Measurements from ENCODE around the gene APEX1. TPM values are rescaled to one million over a fixed set of nuclear protein-coding genes. Genes with fewer than 3 reads are reported as not detected.
A peak's percentile ranks its signal among the peaks of the same experiment; 100 is the strongest.

The APEX1 gene
- total RNA-seq, 4 donors from 2014 or later = 52.4 to 208 (median 93.3) TPM

DNA sequence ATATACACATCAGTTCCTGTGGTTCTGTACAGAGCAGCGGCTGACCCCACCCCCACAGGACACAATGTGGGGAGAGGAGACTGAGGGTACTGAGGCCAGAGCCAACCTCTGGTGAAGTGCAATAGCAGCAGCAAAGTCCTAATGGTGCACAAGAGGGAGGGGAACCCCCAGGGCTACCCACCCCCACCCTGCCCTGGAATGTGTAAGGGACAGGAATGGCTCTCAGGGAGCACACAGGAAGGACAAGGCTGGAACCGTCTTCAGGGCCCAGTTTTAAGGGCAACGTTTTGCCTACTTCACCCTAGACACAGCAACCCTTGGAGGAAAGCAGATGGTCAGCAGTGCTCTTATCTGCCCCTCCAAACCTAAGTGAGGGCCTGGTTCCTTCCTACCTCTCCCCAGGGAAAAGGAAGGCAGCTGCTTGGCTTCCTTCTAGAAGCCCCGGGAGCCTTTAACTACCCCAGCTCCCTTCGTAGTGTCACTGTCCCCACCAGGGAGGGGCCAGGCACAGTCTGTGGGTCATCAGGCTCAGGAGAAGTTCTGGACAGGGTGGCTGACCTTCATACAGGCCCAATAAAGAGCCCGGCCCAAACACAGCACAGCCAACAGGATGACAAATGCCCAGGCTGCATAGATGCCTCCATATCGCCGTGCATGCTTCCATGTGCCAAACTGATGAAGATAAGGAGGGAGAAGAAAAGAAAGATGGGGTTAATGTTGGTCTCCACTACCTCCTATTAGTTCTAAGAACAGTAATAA lies 3.2 kb downstream of the APEX1 start:
- Histone ChIP-seq H3K4me3 (no peak overlapping the region), H3K27ac (no peak overlapping the region), H3K9me3 (no peaks in the 10 kb centered on the region), H3K27me3 (no peaks in the 10 kb centered on the region), H3K36me3 (no peaks in the 10 kb centered on the region), H3K4me1 (peaks cover 7 to 14% of the 10 kb centered on the region in 2 donors)
- no peak for TF ChIP-seq POLR2A (IDR thresholded peaks at IDR 0.05)
- TF ChIP-seq, protein P1, sequence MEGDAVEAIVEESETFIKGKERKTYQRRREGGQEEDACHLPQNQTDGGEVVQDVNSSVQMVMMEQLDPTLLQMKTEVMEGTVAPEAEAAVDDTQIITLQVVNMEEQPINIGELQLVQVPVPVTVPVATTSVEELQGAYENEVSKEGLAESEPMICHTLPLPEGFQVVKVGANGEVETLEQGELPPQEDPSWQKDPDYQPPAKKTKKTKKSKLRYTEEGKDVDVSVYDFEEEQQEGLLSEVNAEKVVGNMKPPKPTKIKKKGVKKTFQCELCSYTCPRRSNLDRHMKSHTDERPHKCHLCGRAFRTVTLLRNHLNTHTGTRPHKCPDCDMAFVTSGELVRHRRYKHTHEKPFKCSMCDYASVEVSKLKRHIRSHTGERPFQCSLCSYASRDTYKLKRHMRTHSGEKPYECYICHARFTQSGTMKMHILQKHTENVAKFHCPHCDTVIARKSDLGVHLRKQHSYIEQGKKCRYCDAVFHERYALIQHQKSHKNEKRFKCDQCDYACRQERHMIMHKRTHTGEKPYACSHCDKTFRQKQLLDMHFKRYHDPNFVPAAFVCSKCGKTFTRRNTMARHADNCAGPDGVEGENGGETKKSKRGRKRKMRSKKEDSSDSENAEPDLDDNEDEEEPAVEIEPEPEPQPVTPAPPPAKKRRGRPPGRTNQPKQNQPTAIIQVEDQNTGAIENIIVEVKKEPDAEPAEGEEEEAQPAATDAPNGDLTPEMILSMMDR (IDR thresholded peaks at IDR 0.05) = no peak
- DNase-seq = no peak
- intact Hi-C loops (cut with DNase I; ENCODE audit: low total_unique reads) = no loop called here

GRCh38 chr14:20460458-20461224 lies 5.6 kb downstream of the APEX1 start:
- H3K27ac ChIP-seq = peak overlapping the region; percentile 89 to 97
- peaks cover 7 to 8% of the 10 kb centered on the region in 2 donors for H3K4me1 ChIP-seq
- H3K4me3 ChIP-seq = peak overlapping the region; percentile 85 to 96
- peak in 1 of 2 donors; percentile 31 for DNase-seq
- H3K36me3 ChIP-seq = no peaks in the 10 kb centered on the region
- no peaks in the 10 kb centered on the region for H3K27me3 ChIP-seq
- TF ChIP-seq POLR2A (IDR thresholded peaks at IDR 0.05) = no peak
- TF ChIP-seq, protein P1 (IDR thresholded peaks at IDR 0.05) = no peak
- no peaks in the 10 kb centered on the region for H3K9me3 ChIP-seq
- intact Hi-C loops (cut with DNase I; ENCODE audit: low total_unique reads) = no loop called here

DNA sequence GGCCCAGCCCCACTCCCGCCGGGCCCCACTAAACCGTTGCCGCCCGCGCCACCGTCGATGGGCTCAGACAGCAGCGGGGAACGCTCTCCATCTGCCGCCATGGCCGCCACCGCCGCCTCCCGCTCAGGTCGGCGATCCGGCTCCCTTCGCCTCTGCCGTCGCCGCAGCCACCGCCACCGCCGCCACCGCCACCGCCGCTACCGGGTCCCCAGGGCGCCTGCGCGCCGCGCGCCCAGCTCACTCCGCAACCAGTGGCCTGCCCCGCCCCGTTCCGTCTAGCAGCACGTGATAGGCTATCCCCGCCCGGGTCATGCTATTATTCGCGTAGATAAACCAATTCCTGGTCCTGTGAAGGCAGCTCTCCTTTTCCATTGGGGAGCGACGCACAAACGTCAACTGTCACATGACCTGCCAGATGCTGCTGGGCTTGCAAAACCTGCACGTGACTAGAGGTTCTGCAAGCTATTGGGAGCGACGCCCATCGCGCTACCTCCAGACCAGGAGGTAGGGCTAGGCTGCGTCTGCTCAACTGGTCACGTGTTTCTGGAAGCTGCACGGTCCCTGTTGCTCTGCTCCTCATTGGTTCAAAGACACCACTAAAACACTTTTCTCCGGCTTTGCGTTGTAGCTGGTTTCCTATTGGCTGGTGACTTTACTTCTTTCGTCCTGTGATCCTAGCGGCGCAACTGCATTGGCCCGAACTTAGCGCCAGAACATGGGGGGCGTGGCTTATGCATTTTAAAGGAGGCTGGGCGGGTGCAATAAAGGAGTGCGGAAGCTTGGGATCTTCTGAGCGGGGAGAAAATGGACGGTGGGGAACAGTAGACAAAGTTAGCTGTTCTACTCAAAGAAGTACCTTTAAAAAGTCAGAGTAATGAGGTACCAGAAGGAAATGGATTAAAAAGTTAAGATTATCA lies 6.5 kb downstream of the APEX1 start, which contains the start of gene PIP4P1:
TSS of gene PIP4P1 (minus strand) at position 210 of the 917 bp plus-strand sequence. CDS start at position 101, 109 bp downstream.
- Histone ChIP-seq H3K27me3 (no peaks in the 10 kb centered on the region), H3K36me3 (no peaks in the 10 kb centered on the region), H3K4me3 (peak within 1 kb of the TSS; percentile 85 to 96), H3K4me1 (peaks cover 7 to 8% of the 10 kb centered on the region in 2 donors), H3K27ac (peak within 1 kb of the TSS; percentile 89 to 97), H3K9me3 (no peaks in the 10 kb centered on the region)
- intact Hi-C loops (cut with DNase I; ENCODE audit: low total_unique reads) = no loop called here
- peak; percentile 98 to 100 for DNase-seq
- TF ChIP-seq, protein P1 (IDR thresholded peaks at IDR 0.05) = no peak
- peak; percentile 64 to 93 for TF ChIP-seq POLR2A (IDR thresholded peaks at IDR 0.05)

DNA sequence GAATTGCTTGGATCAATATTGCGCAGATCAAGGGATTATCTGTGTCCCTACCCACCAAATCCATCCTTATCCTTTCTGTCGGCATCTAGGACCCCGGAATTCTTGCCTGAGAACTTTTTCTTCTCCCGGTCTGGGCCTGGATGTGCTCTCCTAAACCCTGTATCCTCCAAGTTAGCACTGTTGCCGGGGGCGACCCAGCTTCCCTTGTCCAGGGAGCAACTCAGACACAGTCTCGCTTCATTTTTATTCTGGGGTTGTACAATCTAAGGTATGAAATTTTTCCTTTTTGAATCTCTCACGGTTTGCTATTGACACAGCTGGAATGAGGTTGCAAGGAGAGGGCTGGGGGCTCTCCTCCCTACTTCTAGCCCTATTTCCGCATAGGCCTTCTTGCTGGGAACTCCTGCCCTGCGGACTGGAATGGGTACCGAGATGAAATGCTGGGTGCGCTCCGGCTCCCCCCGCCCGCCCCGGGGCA lies 13.8 kb downstream of the APEX1 start:
- no peaks in the 10 kb centered on the region for H3K9me3 ChIP-seq
- H3K27ac ChIP-seq = peak overlapping the region; percentile 79 to 85
- no peak for TF ChIP-seq POLR2A (IDR thresholded peaks at IDR 0.05)
- TF ChIP-seq, protein P1 (IDR thresholded peaks at IDR 0.05) = no peak
- no peaks in the 10 kb centered on the region for H3K36me3 ChIP-seq
- DNase-seq = peak in 1 of 2 donors; percentile 26
- H3K27me3 ChIP-seq = no peaks in the 10 kb centered on the region
- H3K4me3 ChIP-seq = peak overlapping the region; percentile 65 to 71
- intact Hi-C loops (cut with DNase I; ENCODE audit: low total_unique reads) = no loop called here
- H3K4me1 ChIP-seq = peaks cover 0 to 4% of the 10 kb centered on the region in 2 donors
